Caco-2 (cell line): ENCODE measurements around the gene N4BP2. TPM values are rescaled to one million over a fixed set of nuclear protein-coding genes. Genes with fewer than 3 reads are reported as not detected.
"Not testable (repeated sequence)": the region's sequence is repeated elsewhere in the genome, so short reads cannot be mapped to it uniquely, and the experiment has no call there.

Experiments
- BruUV-seq: library from RNA; stranded (reverse); fragments of 400-500 nt; replicated peaks from 2 replicates; lab custom pipeline; 2021; lab: Mats Ljungman, UMichigan
- CTCF ChIA-PET: fragments of 300-600 bp; sonication (Branson Sonifier 250); formaldehyde crosslinking; loops from one replicate; lab custom pipeline; 2022; ENCODE audit warnings: antibody characterized with exemption; lab: Charles Lee
- POLR2A ChIA-PET: fragments of 300-600 bp; sonication (Branson Sonifier 250); formaldehyde crosslinking; loops from one replicate; lab custom pipeline; 2022; ENCODE audit warnings: antibody characterized with exemption; lab: Charles Lee
- DNase-seq, 2 experiments: peaks; one replicate each; pipeline versions ENCODE4 v3.0.0 to v3.0.0-alpha.2; 2020 to 2022
- H3K27me3 ChIP-seq: replicated peaks from 2 replicates; pipeline ENCODE4 v1.6.0; 2011; ENCODE audit warnings: low read length; ENCODE audit not compliant: control insufficient read depth, insufficient read depth
- H3K36me3 ChIP-seq: 2 replicates; pipeline ENCODE4 v1.5.1; 2011; ENCODE audit warnings: low read length; ENCODE audit not compliant: control insufficient read depth, insufficient read depth
- H3K4me1 ChIP-seq: fragments of 250-450 bp; sonication (Bioruptor Pico); 2 replicates; pipeline ENCODE4 v1.5.1; 2020; ENCODE audit warnings: mild to moderate bottlenecking
- H3K4me3 ChIP-seq: 2 replicates; pipeline ENCODE4 v1.5.1; 2011; ENCODE audit warnings: low read depth, mild to moderate bottlenecking, control low read depth, low read length
- H3K9me3 ChIP-seq: fragments of 250-450 bp; sonication (Bioruptor Pico); 2 replicates; pipeline ENCODE4 v1.5.1; 2020; ENCODE audit warnings: mild to moderate bottlenecking, moderate library complexity
- H3K27ac Mint-ChIP-seq: one replicate; pipeline ENCODE4 v1.8.0; 2022; ENCODE audit warnings: mixed read lengths; ENCODE audit not compliant: unreplicated experiment
- H3K27me3 Mint-ChIP-seq: one replicate; pipeline ENCODE4 v1.8.0; 2022; ENCODE audit warnings: mixed read lengths; ENCODE audit not compliant: insufficient read depth, unreplicated experiment
- H3K36me3 Mint-ChIP-seq: one replicate; pipeline ENCODE4 v1.8.0; 2022; ENCODE audit warnings: mild to moderate bottlenecking, mixed read lengths; ENCODE audit not compliant: insufficient read depth, unreplicated experiment
- H3K4me1 Mint-ChIP-seq: one replicate; pipeline ENCODE4 v1.8.0; 2022; ENCODE audit warnings: low read depth, mixed read lengths; ENCODE audit not compliant: unreplicated experiment
- H3K4me3 Mint-ChIP-seq: one replicate; pipeline ENCODE4 v1.8.0; 2022; ENCODE audit warnings: mild to moderate bottlenecking, moderate library complexity, mixed read lengths; ENCODE audit not compliant: unreplicated experiment
- H3K9me3 Mint-ChIP-seq: one replicate; pipeline ENCODE4 v1.8.0; 2022; ENCODE audit warnings: mixed read lengths; ENCODE audit not compliant: unreplicated experiment
- intact Hi-C: fragments of 100-400 bp; cut with micrococcal nuclease; formaldehyde crosslinking; loops from one replicate; pipeline ENCODE4 v1.10.0; 2022; ENCODE audit not compliant: unreplicated experiment
- total RNA-seq: library from RNA; stranded (reverse); gene quantifications from 2 replicates; pipeline ENCODE4 v1.2.3, GENCODE V29; 2022
- TF ChIP-seq, protein P1 (sequence below), 2 experiments: fragments of 200-600 bp in 1 of 2; IDR thresholded peaks; 1 replicate in 1 of 2; 2 replicates in 1 of 2; pipeline versions ENCODE4 v1.5.1 to v1.8.0; 2011 to 2022; ENCODE audit warnings: antibody characterized with exemption in 1 of 2, control low read depth in 1 of 2, inconsistent platforms in 1 of 2, low read depth in 1 of 2, low read length in 1 of 2, mild to moderate bottlenecking in 1 of 2, moderate library complexity in 1 of 2; ENCODE audit not compliant: insufficient read depth in 1 of 2, severe bottlenecking in 1 of 2, unreplicated experiment in 1 of 2

N4BP2 gene
- total RNA-seq, 1 experiment from 2014 or later: 28.7 TPM

GRCh38 chr4:40099010-40099409, 42.4 kb downstream of the N4BP2 start:
- ChIA-PET POLR2A (no interaction called here), CTCF (no interaction called here)
- no peak overlapping the region for H3K4me3 Mint-ChIP-seq
- no peak overlapping the region for H3K4me3 ChIP-seq
- no peak overlapping the region for H3K27ac Mint-ChIP-seq
- DNase-seq: no peak
- BruUV-seq: no TSS peak
- no peaks in the 10 kb centered on the region for H3K36me3 ChIP-seq
- H3K9me3 ChIP-seq: no peaks in the 10 kb centered on the region
- intact Hi-C loops: no loop called here
- H3K4me1 ChIP-seq: 0 out of 2 replicates have a peak, but pooled peaks cover 5% of the 10 kb centered on the region
- no peaks in the 10 kb centered on the region for H3K4me1 Mint-ChIP-seq
- peaks cover 22% of the 10 kb centered on the region for H3K36me3 Mint-ChIP-seq
- TF ChIP-seq, protein P1, sequence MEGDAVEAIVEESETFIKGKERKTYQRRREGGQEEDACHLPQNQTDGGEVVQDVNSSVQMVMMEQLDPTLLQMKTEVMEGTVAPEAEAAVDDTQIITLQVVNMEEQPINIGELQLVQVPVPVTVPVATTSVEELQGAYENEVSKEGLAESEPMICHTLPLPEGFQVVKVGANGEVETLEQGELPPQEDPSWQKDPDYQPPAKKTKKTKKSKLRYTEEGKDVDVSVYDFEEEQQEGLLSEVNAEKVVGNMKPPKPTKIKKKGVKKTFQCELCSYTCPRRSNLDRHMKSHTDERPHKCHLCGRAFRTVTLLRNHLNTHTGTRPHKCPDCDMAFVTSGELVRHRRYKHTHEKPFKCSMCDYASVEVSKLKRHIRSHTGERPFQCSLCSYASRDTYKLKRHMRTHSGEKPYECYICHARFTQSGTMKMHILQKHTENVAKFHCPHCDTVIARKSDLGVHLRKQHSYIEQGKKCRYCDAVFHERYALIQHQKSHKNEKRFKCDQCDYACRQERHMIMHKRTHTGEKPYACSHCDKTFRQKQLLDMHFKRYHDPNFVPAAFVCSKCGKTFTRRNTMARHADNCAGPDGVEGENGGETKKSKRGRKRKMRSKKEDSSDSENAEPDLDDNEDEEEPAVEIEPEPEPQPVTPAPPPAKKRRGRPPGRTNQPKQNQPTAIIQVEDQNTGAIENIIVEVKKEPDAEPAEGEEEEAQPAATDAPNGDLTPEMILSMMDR (IDR thresholded peaks at IDR 0.05; ENCODE audit: insufficient read depth in 1 of 2, low read depth in 1 of 2, low read length in 1 of 2, severe bottlenecking in 1 of 2, unreplicated experiment in 1 of 2): no peak
- no peaks in the 10 kb centered on the region for H3K27me3 ChIP-seq
- H3K27me3 Mint-ChIP-seq: no peaks in the 10 kb centered on the region
- H3K9me3 Mint-ChIP-seq: no peaks in the 10 kb centered on the region

DNA sequence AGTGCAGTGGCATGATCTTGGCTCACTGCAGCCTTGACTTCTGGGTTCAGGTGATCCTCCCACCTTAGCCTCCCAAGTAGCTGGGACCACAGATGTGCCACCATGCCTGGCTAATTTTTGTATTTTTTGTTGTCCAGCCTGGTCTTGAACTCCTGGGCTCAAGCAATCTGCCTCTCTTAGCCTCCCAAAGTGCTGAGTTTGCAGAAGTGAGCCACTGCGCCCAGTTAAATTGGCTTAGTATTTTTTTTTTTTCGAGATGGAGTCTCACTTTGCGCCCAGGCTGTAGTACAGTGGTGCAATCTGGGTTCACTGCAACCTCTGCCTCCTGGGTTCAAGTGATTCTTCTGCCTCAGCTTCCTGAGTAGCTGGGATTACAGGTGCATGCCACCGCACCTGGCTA, 50.5 kb downstream of the N4BP2 start:
- H3K27me3 Mint-ChIP-seq, BruUV-seq, intact Hi-C loops, DNase-seq, H3K4me1 Mint-ChIP-seq, H3K4me3 ChIP-seq, H3K36me3 ChIP-seq, H3K9me3 ChIP-seq, H3K9me3 Mint-ChIP-seq, POLR2A ChIA-PET, H3K27me3 ChIP-seq, H3K27ac Mint-ChIP-seq, CTCF ChIA-PET, H3K4me3 Mint-ChIP-seq, H3K4me1 ChIP-seq: not testable (repeated sequence)
- peaks cover 60% of the 10 kb centered on the region for H3K36me3 Mint-ChIP-seq

DNA sequence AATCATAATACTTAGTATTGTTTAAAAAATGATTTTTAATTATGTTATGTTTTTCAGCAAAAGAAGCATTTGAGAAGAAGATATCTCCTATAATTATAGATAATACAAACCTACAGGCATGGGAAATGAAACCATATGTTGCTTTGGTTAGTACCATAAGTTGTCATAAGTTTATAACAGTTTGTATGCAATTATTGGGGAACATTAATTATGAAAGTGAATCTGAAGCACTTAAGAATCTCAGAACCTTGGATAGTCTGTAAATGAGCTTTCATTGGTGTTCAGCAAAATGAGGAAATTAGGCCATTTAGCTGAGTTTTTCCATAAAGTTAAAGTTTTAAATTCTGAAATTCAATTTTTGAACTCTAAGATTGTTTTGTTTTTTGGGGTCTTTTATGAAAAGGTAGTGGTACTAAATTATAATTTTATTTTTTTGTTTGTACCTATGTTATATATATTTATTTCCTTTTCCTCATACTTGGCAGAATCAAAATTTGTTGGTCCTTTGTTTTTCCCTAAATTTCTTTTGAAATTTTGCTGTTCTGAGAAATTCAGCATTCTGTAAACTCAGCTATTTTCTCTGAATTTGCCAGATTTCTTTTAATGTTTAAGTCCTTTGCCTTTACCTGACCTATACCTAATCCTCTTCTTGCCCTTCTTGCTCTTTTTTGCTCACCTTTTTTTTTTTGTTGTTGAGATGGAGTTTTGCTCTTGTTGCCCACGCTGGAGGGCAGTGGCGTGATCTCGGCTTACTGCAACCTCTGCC, 55.6 kb downstream of the N4BP2 start:
- no peaks in the 10 kb centered on the region for H3K9me3 ChIP-seq
- no TSS peak for BruUV-seq
- H3K4me1 Mint-ChIP-seq: no peaks in the 10 kb centered on the region
- intact Hi-C loops: no loop called here
- no peaks in the 10 kb centered on the region for H3K27me3 Mint-ChIP-seq
- no peak overlapping the region for H3K27ac Mint-ChIP-seq
- peaks cover 31% of the 10 kb centered on the region for H3K36me3 Mint-ChIP-seq
- no peak for DNase-seq
- H3K9me3 Mint-ChIP-seq: no peaks in the 10 kb centered on the region
- H3K4me1 ChIP-seq: no peaks in the 10 kb centered on the region
- TF ChIP-seq, protein P1 (IDR thresholded peaks at IDR 0.05; ENCODE audit: insufficient read depth in 1 of 2, low read depth in 1 of 2, low read length in 1 of 2, severe bottlenecking in 1 of 2, unreplicated experiment in 1 of 2): no peak
- H3K4me3 Mint-ChIP-seq: no peak overlapping the region
- ChIA-PET CTCF (no interaction called here), POLR2A (interaction anchor here (0.5 kb wide), 1 partner anchor 57 kb away, joined by 5 read pairs; no protein-coding TSS in a partner anchor)
- H3K36me3 ChIP-seq: no peaks in the 10 kb centered on the region
- no peaks in the 10 kb centered on the region for H3K27me3 ChIP-seq
- H3K4me3 ChIP-seq: no peak overlapping the region
